Common myeloid progenitor, CD34-positive (primary cell): Measurements from ENCODE around the gene TTYH3. TPM values are rescaled to one million over a fixed set of nuclear protein-coding genes. Genes with fewer than 3 reads are reported as not detected.

Experiments
- CTCF ChIA-PET: fragments of 350-600 bp; sonication (Branson Sonifier 250); formaldehyde crosslinking; loops from one replicate; lab custom pipeline; 2021; ENCODE audit warnings: antibody characterized with exemption; lab: Charles Lee
- POLR2A ChIA-PET: fragments of 350-600 bp; sonication (Branson Sonifier 250); formaldehyde crosslinking; loops from one replicate; lab custom pipeline; 2021; ENCODE audit warnings: antibody characterized with exemption; lab: Charles Lee
- DNase-seq, 3 donors: peaks; one replicate each; pipeline versions ENCODE4 v3.0.0 to v3.0.0-alpha.2; 2013
- H3K27ac ChIP-seq, 2 experiments: 1 replicate in 1 of 2; 2 replicates in 1 of 2; pipeline ENCODE4 v1.7.0; 2013; ENCODE audit warnings: inconsistent platforms in 2 of 2, low read length in 2 of 2, mild to moderate bottlenecking in 2 of 2, low read depth in 1 of 2, moderate library complexity in 1 of 2; ENCODE audit not compliant: severe bottlenecking in 2 of 2, insufficient read depth in 1 of 2, poor library complexity in 1 of 2
- H3K27me3 ChIP-seq, 5 experiments: replicated peaks in 2 of 5; 1 replicate in 3 of 5; 2 replicates in 2 of 5; pipeline versions ENCODE4 v1.6.1 to v1.7.0; 2013; ENCODE audit warnings: low read length in 4 of 5, mild to moderate bottlenecking in 2 of 5, moderate library complexity in 2 of 5, inconsistent platforms in 1 of 5; ENCODE audit not compliant: insufficient read depth in 5 of 5, control insufficient read depth in 4 of 5
- H3K36me3 ChIP-seq, 4 experiments: 1 replicate in 2 of 4; 2 replicates in 2 of 4; pipeline versions ENCODE4 v1.6.1 to v1.7.0; 2013; ENCODE audit warnings: low read length in 3 of 4, control low read depth in 1 of 4, mild to moderate bottlenecking in 1 of 4; ENCODE audit not compliant: control insufficient read depth in 4 of 4, insufficient read depth in 4 of 4
- H3K4me1 ChIP-seq, 4 experiments: 1 replicate in 3 of 4; 2 replicates in 1 of 4; pipeline versions ENCODE4 v1.6.1 to v1.7.1; 2013; ENCODE audit warnings: low read length in 3 of 4, mild to moderate bottlenecking in 3 of 4, control low read depth in 1 of 4, inconsistent platforms in 1 of 4, moderate library complexity in 1 of 4; ENCODE audit not compliant: control insufficient read depth in 4 of 4, insufficient read depth in 4 of 4; ENCODE audit errors: control extremely low read depth in 1 of 4
- H3K4me3 ChIP-seq, 7 experiments: 1 replicate in 4 of 7; 2 replicates in 3 of 7; pipeline versions ENCODE4 v1.5.1 to v1.7.0; 2013; ENCODE audit warnings: mild to moderate bottlenecking in 7 of 7, low read length in 6 of 7, moderate library complexity in 6 of 7, inconsistent platforms in 2 of 7, low read depth in 2 of 7, control low read depth in 1 of 7; ENCODE audit not compliant: insufficient read depth in 4 of 7, control insufficient read depth in 1 of 7; ENCODE audit errors: extremely low read depth in 1 of 7
- H3K9me3 ChIP-seq, 5 experiments: 1 replicate in 4 of 5; 2 replicates in 1 of 5; pipeline versions ENCODE4 v1.6.1 to v1.7.1; 2013; ENCODE audit warnings: low read length in 4 of 5, mild to moderate bottlenecking in 2 of 5, inconsistent platforms in 1 of 5, low read depth in 1 of 5, moderate library complexity in 1 of 5; ENCODE audit not compliant: control insufficient read depth in 4 of 5, insufficient read depth in 2 of 5; ENCODE audit errors: control extremely low read depth in 1 of 5
- WGBS: methylation state at CpG from one replicate; pipeline ENCODE4 v1.1.5; 2013; ENCODE audit not compliant: insufficient coverage; 5-methylcytosine and 5-hydroxymethylcytosine counted together
- polyA plus RNA-seq: library from polyadenylated mRNA; unstranded; fragments of 120-200 nt; gene quantifications from one replicate; pipeline ENCODE4 v1.2.1, GENCODE V29; 2013

The TTYH3 gene, protein sequence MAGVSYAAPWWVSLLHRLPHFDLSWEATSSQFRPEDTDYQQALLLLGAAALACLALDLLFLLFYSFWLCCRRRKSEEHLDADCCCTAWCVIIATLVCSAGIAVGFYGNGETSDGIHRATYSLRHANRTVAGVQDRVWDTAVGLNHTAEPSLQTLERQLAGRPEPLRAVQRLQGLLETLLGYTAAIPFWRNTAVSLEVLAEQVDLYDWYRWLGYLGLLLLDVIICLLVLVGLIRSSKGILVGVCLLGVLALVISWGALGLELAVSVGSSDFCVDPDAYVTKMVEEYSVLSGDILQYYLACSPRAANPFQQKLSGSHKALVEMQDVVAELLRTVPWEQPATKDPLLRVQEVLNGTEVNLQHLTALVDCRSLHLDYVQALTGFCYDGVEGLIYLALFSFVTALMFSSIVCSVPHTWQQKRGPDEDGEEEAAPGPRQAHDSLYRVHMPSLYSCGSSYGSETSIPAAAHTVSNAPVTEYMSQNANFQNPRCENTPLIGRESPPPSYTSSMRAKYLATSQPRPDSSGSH
- polyA plus RNA-seq = 35.3 TPM

GRCh38 chr7:2631946-2632732 lies at the start of gene TTYH3:
Gene TTYH3 (plus strand): TSS chr7:2631986. CDS start chr7:2632156, 170 bp downstream.
- ChIA-PET CTCF (interaction anchor here (0.6 to 16.3 kb wide), 7 partner anchors 10 to 87 kb away, joined by 3 to 114 read pairs (median 4); no protein-coding TSS in a partner anchor), POLR2A (interaction anchor here (0.9 to 1.0 kb wide), 3 partner anchors 8 to 13 kb away, joined by 3 to 5 read pairs (median 3); no protein-coding TSS in a partner anchor)
- Histone ChIP-seq H3K9me3 (no peaks in the 10 kb centered on the region), H3K4me3 (peak within 1 kb of the TSS; percentile 53 to 95 (median 84)), H3K4me1 (peaks cover 0 to 55% (median 38%) of the 10 kb centered on the region in 4 experiments), H3K27me3 (no peaks in the 10 kb centered on the region), H3K27ac (peak within 1 kb of the TSS; percentile 54 to 83), H3K36me3 (peaks cover 0 to 8% (median 0%) of the 10 kb centered on the region in 4 experiments)
- 0% methylated on average over 50 of the region's 62 CpGs for WGBS
- DNase-seq = peak in 1 of 3 donors; percentile 18

GRCh38 chr7:2582006-2582735 lies 49.6 kb upstream of the TTYH3 start:
- no peaks in the 10 kb centered on the region for H3K4me1 ChIP-seq
- POLR2A ChIA-PET = no interaction called here
- no peak overlapping the region for H3K27ac ChIP-seq
- no peak overlapping the region for H3K4me3 ChIP-seq
- 96% methylated on average over 19 of the region's 24 CpGs for WGBS
- no peaks in the 10 kb centered on the region for H3K9me3 ChIP-seq
- DNase-seq = no peak
- no peaks in the 10 kb centered on the region for H3K27me3 ChIP-seq
- CTCF ChIA-PET = no interaction called here
- peaks cover 3 to 17% (median 8%) of the 10 kb centered on the region in 4 experiments for H3K36me3 ChIP-seq

DNA sequence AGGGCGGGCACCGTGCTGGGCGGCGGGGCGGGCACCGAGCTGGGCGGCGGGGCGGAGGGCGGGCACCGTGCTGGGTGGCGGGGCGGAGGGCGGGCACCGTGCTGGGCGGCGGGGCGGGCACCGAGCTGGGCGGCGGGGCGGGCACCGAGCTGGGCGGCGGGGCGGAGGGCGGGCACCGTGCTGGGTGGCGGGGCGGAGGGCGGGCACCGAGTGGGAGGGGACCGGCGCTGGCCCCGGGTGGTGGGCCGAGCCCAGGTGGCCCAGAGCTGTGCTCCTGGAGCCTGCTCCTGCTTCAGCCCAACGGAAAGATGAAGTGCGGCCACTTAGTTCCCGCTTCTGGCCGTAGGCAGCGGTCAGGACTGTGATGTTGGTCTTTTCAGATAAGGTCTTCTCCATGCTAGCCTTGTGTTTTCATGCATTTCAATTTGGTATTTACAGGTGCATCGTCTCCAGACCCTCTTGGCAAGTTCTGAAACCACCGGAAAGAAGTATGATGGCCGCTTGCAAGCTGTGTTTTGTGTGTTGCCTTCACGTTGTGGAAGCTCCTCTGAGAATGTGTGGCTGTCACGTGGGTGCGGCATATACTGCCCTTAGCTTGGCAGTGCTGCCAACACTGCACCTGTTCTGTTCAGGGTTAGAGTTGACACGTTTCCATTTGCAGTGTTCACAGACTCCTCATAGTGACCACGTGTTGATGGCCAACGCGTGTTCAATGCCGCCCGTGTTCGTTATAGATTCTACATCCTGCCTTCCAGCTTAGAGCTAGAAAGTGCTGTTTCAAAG lies 47.8 kb upstream of the TTYH3 start:
- Histone ChIP-seq H3K36me3 (peaks cover 3 to 12% (median 8%) of the 10 kb centered on the region in 4 experiments), H3K4me1 (no peaks in the 10 kb centered on the region), H3K4me3 (no peak overlapping the region), H3K27me3 (no peaks in the 10 kb centered on the region), H3K9me3 (no peaks in the 10 kb centered on the region), H3K27ac (no peak overlapping the region)
- no peak for DNase-seq
- CTCF ChIA-PET = interaction anchor here (0.7 to 1.8 kb wide), 3 partner anchors 10 to 21 kb away, joined by 3 to 7 read pairs (median 3); no protein-coding TSS in a partner anchor
- WGBS = over 99% methylated on average over 34 of the region's 54 CpGs
- POLR2A ChIA-PET = no interaction called here

DNA sequence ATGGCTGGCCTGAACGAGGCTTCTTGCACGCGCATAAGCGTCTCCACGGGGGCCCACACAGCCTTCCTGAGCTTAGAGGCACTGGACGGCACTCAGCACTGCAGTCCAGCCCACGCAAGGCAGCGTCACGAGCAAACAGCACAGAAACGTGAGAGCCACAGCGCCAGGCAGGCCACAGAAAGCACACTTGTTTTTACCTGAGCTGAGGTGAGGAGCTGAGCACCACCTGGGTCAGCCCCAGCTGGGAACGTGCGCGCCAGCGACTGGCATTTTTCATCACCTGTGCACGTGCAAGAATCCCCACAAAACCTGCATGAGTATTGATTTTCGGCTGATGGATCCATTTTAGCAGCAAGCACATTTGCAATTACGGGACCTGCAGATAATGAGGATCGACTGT lies 46.3 kb upstream of the TTYH3 start:
- Histone ChIP-seq H3K4me3 (no peak overlapping the region), H3K9me3 (no peaks in the 10 kb centered on the region), H3K27ac (no peak overlapping the region), H3K27me3 (no peaks in the 10 kb centered on the region), H3K36me3 (peaks cover 3 to 12% (median 8%) of the 10 kb centered on the region in 4 experiments), H3K4me1 (no peaks in the 10 kb centered on the region)
- DNase-seq = no peak
- POLR2A ChIA-PET = no interaction called here
- CTCF ChIA-PET = interaction anchor here (0.7 to 1.8 kb wide), 4 partner anchors 11 to 133 kb away, joined by 3 to 7 read pairs (median 4); no protein-coding TSS in a partner anchor
- WGBS = 93% methylated on average over 19 of the region's 19 CpGs

- CTCF ChIA-PET = interaction anchor here (0.7 to 1.8 kb wide), 4 partner anchors 10 to 134 kb away, joined by 3 to 4 read pairs (median 3); no protein-coding TSS in a partner anchor
- no peaks in the 10 kb centered on the region for H3K4me1 ChIP-seq
- H3K9me3 ChIP-seq = no peaks in the 10 kb centered on the region
- POLR2A ChIA-PET = no interaction called here
- H3K27ac ChIP-seq = no peak overlapping the region
- H3K36me3 ChIP-seq = peaks cover 3 to 12% (median 8%) of the 10 kb centered on the region in 4 experiments
- H3K4me3 ChIP-seq = no peak overlapping the region
- no peak for DNase-seq
- H3K27me3 ChIP-seq = no peaks in the 10 kb centered on the region
- WGBS = 95% methylated on average over 18 of the region's 24 CpGs
Observed at GRCh38 chr7:2586326-2587020, 45.3 kb upstream of the TTYH3 start.
